Astrocyte (in vitro differentiated cells and primary cell): ENCODE data around the gene TNIK. TPM values are rescaled to one million over a fixed set of nuclear protein-coding genes. Genes with fewer than 3 reads are reported as not detected.

Source experiments
- DNase-seq: peaks from one replicate; pipeline ENCODE4 v3.0.0-alpha.2; 2010; ENCODE audit warnings: low read depth
- FAIRE-seq: peaks from 2 replicates; lab custom pipeline; 2011; peaks lifted over from hg19 to GRCh38; lab: Jason Lieb, UNC
- H2AFZ ChIP-seq: 2 replicates; pipeline ENCODE4 v1.6.0; 2012; ENCODE audit warnings: low read depth, low read length, inconsistent platforms
- H3K27ac ChIP-seq: 2 replicates; pipeline ENCODE4 v1.5.1; 2011; ENCODE audit warnings: low read depth, low read length, inconsistent platforms
- H3K27me3 ChIP-seq: 2 replicates; pipeline ENCODE4 v1.6.0; 2011; ENCODE audit warnings: low read length, inconsistent platforms; ENCODE audit not compliant: insufficient read depth
- H3K36me3 ChIP-seq: 2 replicates; pipeline ENCODE4 v1.5.1; 2011; ENCODE audit warnings: low read length, inconsistent platforms; ENCODE audit not compliant: insufficient read depth
- H3K4me1 ChIP-seq: 2 replicates; pipeline ENCODE4 v1.5.1; 2011; ENCODE audit warnings: low read length, inconsistent platforms; ENCODE audit not compliant: insufficient read depth
- H3K4me2 ChIP-seq: 2 replicates; pipeline ENCODE4 v1.6.0; 2012; ENCODE audit warnings: low read length, inconsistent platforms
- H3K4me3 ChIP-seq: 2 replicates; pipeline ENCODE4 v1.5.1; 2011; ENCODE audit warnings: low read depth, mild to moderate bottlenecking, low read length, inconsistent platforms; ENCODE audit not compliant: insufficient read depth
- H3K79me2 ChIP-seq: 2 replicates; pipeline ENCODE4 v1.6.0; 2012; ENCODE audit warnings: mild to moderate bottlenecking, low read length, inconsistent platforms; ENCODE audit not compliant: insufficient read depth
- H3K9ac ChIP-seq: 2 replicates; pipeline ENCODE4 v1.6.0; 2012; ENCODE audit warnings: mild to moderate bottlenecking, low read length, inconsistent platforms
- H3K9me3 ChIP-seq: 2 replicates; pipeline ENCODE4 v1.5.1; 2012; ENCODE audit warnings: low read depth, mild to moderate bottlenecking, low read length, inconsistent platforms; ENCODE audit not compliant: insufficient read depth
- H4K20me1 ChIP-seq: 2 replicates; pipeline ENCODE4 v1.6.0; 2012; ENCODE audit warnings: low read length, inconsistent platforms; ENCODE audit not compliant: insufficient read depth
- H3K27ac Mint-ChIP-seq: one replicate; pipeline ENCODE4 v1.8.0; 2021; ENCODE audit warnings: mild to moderate bottlenecking, mixed read lengths; ENCODE audit not compliant: unreplicated experiment
- H3K27me3 Mint-ChIP-seq: one replicate; pipeline ENCODE4 v1.8.0; 2021; ENCODE audit warnings: low read depth, mixed read lengths; ENCODE audit not compliant: unreplicated experiment
- H3K36me3 Mint-ChIP-seq: one replicate; pipeline ENCODE4 v1.8.0; 2021; ENCODE audit warnings: low read depth, mixed read lengths; ENCODE audit not compliant: unreplicated experiment
- H3K4me1 Mint-ChIP-seq: one replicate; pipeline ENCODE4 v1.8.0; 2021; ENCODE audit warnings: low read depth, mixed read lengths; ENCODE audit not compliant: unreplicated experiment
- H3K4me3 Mint-ChIP-seq: one replicate; pipeline ENCODE4 v1.8.0; 2021; ENCODE audit warnings: mild to moderate bottlenecking, moderate library complexity, mixed read lengths; ENCODE audit not compliant: unreplicated experiment
- H3K9me3 Mint-ChIP-seq: one replicate; pipeline ENCODE4 v1.8.0; 2021; ENCODE audit warnings: mild to moderate bottlenecking, mixed read lengths; ENCODE audit not compliant: unreplicated experiment
- EZH2 ChIP-seq: IDR thresholded peaks from 2 replicates; pipeline ENCODE4 v1.6.1; 2012; ENCODE audit warnings: mild to moderate bottlenecking, low read length, inconsistent platforms; ENCODE audit not compliant: insufficient read depth
- total RNA-seq: library from RNA; stranded (reverse); gene quantifications from 2 replicates; pipeline ENCODE4 v1.2.1, GENCODE V29; 2021
- TF ChIP-seq, protein P1 (sequence below): IDR thresholded peaks from 2 replicates; pipeline ENCODE4 v1.5.1; 2011; ENCODE audit warnings: low read depth, mild to moderate bottlenecking, inconsistent platforms, low read length, moderate library complexity; ENCODE audit not compliant: insufficient read depth

TNIK gene
- total RNA-seq, 1 donor from 2014 or later, result 70.0 TPM

DNA sequence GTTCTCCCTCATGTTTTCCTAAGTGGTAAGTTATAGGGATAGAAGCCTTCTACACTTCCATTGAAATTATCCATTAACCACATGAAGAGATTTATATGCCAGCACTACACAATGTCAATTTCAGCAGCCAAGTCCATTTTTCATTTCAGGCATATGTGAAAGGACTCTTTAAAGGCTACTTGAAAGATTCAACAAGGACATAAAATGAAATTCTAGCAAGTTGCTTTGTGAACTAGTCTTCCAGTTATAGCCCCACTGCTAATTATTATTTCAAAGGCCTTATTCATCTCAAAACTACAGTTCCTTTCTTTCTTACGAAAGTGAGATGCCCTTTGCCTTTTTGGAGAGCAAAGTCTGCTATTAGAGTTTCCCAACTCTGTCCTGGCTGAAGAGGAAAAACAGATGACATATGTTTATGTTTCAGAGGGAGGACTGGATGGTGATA lies 367.7 kb downstream of the TNIK start:
- no peak overlapping the region for H3K4me3 ChIP-seq
- H3K27me3 Mint-ChIP-seq, result no peaks in the 10 kb centered on the region
- no peak for FAIRE-seq
- H3K79me2 ChIP-seq, result no peaks in the 10 kb centered on the region
- peaks cover 16% of the 10 kb centered on the region for H3K4me1 ChIP-seq
- H3K4me3 Mint-ChIP-seq, result no peak overlapping the region
- no peak overlapping the region for H3K27ac ChIP-seq
- H3K27me3 ChIP-seq, result no peaks in the 10 kb centered on the region
- no peaks in the 10 kb centered on the region for H4K20me1 ChIP-seq
- H3K9me3 Mint-ChIP-seq, result peaks cover 2% of the 10 kb centered on the region
- H3K4me1 Mint-ChIP-seq, result peaks cover 31% of the 10 kb centered on the region
- DNase-seq, result no peak
- H3K27ac Mint-ChIP-seq, result no peak overlapping the region
- peaks cover 3% of the 10 kb centered on the region for H3K9me3 ChIP-seq
- TF ChIP-seq, protein P1, sequence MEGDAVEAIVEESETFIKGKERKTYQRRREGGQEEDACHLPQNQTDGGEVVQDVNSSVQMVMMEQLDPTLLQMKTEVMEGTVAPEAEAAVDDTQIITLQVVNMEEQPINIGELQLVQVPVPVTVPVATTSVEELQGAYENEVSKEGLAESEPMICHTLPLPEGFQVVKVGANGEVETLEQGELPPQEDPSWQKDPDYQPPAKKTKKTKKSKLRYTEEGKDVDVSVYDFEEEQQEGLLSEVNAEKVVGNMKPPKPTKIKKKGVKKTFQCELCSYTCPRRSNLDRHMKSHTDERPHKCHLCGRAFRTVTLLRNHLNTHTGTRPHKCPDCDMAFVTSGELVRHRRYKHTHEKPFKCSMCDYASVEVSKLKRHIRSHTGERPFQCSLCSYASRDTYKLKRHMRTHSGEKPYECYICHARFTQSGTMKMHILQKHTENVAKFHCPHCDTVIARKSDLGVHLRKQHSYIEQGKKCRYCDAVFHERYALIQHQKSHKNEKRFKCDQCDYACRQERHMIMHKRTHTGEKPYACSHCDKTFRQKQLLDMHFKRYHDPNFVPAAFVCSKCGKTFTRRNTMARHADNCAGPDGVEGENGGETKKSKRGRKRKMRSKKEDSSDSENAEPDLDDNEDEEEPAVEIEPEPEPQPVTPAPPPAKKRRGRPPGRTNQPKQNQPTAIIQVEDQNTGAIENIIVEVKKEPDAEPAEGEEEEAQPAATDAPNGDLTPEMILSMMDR, result no peak
- no peak for TF ChIP-seq EZH2
- H3K4me2 ChIP-seq, result no peak overlapping the region
- H3K9ac ChIP-seq, result no peak overlapping the region
- H2AFZ ChIP-seq, result no peak overlapping the region
- H3K36me3 Mint-ChIP-seq, result peaks cover 31% of the 10 kb centered on the region
- H3K36me3 ChIP-seq, result no peaks in the 10 kb centered on the region

DNA sequence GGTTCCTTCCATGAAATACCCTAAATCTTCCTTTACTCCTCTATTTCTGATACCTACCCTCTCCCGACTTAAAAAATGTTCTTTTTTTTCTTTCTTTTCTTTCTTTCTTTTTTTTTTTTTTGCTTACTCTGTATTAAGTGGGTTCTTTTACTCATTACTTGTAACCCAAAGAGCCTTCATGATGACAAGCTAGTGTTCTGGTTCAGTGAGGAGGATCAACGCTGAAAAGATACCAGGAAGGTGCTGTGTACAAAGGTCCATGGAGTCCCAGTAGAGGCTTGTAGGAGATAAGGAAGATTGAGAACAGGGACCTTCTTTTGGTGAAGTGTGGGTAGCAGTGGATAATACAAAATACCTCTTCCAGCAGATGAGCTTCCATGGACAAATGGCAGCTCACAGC lies 369.9 kb downstream of the TNIK start:
- no peaks in the 10 kb centered on the region for H3K9me3 Mint-ChIP-seq
- no peak overlapping the region for H3K9ac ChIP-seq
- H3K4me2 ChIP-seq, result no peak overlapping the region
- no peaks in the 10 kb centered on the region for H3K36me3 ChIP-seq
- H3K27me3 Mint-ChIP-seq, result no peaks in the 10 kb centered on the region
- H3K36me3 Mint-ChIP-seq, result peaks cover 26% of the 10 kb centered on the region
- peak overlapping the region; percentile 75 for H3K27ac ChIP-seq
- peaks cover 3% of the 10 kb centered on the region for H3K9me3 ChIP-seq
- no peak overlapping the region for H3K27ac Mint-ChIP-seq
- H3K4me1 Mint-ChIP-seq, result peaks cover 31% of the 10 kb centered on the region
- H4K20me1 ChIP-seq, result no peaks in the 10 kb centered on the region
- H3K27me3 ChIP-seq, result no peaks in the 10 kb centered on the region
- FAIRE-seq (no peak), DNase-seq (no peak)
- H3K4me3 ChIP-seq, result no peak overlapping the region
- H3K79me2 ChIP-seq, result no peaks in the 10 kb centered on the region
- H3K4me1 ChIP-seq, result peaks cover 16% of the 10 kb centered on the region
- H2AFZ ChIP-seq, result no peak overlapping the region
- no peak overlapping the region for H3K4me3 Mint-ChIP-seq
- TF ChIP-seq EZH2, result no peak
- TF ChIP-seq, protein P1, result no peak

DNA sequence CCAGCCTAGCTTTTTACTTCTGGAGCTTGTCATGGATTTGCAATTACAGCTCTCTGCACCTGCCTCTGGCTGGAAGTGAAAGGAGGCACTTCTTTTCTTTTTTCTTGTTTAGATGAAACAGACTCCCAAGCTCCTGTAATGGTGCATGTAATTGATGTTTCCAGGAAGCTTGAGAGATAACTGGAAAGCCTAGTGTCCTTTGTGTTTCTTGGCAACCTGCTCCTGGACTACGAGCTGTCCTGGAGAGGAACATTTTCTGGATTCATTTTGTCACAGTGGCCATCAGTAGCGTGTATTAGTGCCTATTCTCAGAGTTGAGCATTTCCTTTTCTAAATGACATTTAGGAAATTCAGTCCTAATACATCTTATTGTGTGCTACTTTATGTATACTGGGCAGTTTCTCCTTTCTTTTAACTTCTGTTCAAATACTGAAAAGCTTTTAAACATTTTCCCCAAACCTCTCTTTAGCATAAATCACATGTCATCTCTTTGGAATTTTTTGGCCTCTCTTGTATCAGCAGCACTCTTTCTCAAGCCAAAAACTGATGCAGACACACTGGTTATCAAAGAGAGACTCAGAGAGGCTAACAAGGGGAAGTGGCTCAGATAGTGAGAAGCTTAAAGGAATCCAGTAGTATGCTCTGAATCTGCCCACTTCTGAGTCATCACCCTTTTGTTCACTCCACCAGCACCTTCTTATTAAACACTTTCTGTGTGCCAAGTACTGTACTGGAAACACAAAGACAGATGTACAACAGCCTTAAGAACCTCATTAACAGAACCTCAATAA lies 371.0 kb downstream of the TNIK start:
- Mint-ChIP-seq H3K36me3 (peaks cover 22% of the 10 kb centered on the region), H3K27me3 (no peaks in the 10 kb centered on the region), H3K27ac (peak overlapping the region; percentile 68), H3K4me1 (peaks cover 27% of the 10 kb centered on the region), H3K9me3 (no peaks in the 10 kb centered on the region), H3K4me3 (no peak overlapping the region)
- TF ChIP-seq EZH2, result no peak
- TF ChIP-seq, protein P1, result no peak
- DNase-seq (peak; percentile 99), FAIRE-seq (peak; percentile 92)
- Histone ChIP-seq H3K36me3 (no peaks in the 10 kb centered on the region), H3K27ac (peak overlapping the region; percentile 75), H2AFZ (no peak overlapping the region), H3K4me3 (peak overlapping the region; percentile 21), H3K79me2 (no peaks in the 10 kb centered on the region), H3K27me3 (no peaks in the 10 kb centered on the region), H3K9me3 (no peaks in the 10 kb centered on the region), H3K4me1 (peaks cover 16% of the 10 kb centered on the region), H4K20me1 (no peaks in the 10 kb centered on the region), H3K9ac (peak overlapping the region; percentile 38), H3K4me2 (peak overlapping the region; percentile 71)
